ENCODE data around the gene PPP2R2B.

Gene PPP2R2B

DNA sequence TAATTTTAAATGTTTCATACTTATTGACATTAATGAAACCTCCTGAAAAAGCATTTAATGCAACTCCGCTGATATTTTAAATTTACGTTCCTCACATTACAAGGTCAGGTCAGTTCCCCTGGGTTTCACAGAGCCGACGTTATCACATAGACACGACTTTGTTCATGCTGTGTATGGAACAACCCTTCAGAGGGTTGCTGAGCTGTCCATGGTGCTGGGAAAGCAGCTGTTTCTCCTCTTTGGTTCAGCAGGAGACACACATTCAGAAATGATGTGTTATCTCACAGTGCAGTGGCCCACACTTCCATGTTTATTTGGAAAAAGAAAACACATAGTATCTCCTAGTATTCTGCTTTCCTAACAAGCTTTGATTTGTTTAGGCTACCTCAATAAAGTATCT, 53.5 kb downstream of the PPP2R2B start:
- no peak for DNase-seq (ENCODE audit: low spot score)

DNA sequence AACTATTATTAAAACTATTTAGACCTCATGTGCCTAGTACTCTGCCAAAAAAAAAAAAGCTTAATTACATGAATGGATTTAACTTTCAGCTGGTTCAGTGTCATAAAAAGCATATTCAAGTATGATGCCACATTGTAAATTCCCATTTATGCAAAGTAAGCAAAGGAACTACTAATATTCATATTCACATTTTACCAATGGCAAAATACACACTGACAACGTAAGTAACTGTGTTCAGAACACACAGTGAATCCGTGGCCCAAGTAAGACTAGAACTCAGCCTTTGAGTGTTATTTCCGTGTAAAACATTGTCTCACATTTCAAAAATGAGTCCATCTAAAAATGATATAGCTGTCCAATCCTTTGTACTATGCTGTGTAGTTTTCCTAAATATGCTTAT, 56.8 kb downstream of the PPP2R2B start:
- DNase-seq (ENCODE audit: low spot score): no peak

DNA sequence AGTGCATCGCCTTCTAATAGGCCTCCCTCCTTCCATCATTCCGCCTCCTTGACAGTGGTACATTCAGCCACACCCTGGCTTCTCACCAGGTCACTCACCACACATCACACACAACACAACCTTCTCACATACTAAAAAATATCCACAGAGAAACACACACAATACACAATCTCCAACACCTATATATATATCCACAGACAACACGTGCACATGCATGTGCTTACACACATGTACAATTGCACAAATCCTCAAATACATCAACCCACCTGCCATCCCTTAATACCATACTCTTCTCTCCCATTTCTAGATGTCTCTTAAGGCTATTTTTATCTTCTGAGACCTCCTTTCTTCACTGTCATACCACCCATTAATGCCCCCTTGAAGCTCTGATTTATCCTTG, 57.6 kb downstream of the PPP2R2B start:
- DNase-seq (ENCODE audit: low spot score): no peak

DNA sequence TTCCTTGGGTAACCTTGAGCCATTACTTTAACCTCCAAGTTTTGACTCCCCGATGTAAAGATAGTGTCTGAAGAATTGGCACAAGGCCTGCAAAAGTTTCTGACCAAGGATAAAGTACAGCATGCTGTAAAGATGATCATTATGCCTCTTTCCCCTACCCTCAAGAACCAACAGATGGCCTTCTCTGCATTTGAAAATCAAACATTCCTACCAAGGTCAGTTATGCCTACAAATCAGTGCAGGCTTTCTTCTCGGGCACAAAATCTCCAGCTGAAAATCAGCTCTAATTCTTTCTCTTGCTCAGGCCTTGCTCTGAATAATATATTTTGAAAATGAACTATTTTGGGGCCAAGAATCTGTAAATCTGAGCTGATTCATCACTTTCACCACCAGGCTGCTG, 59.7 kb downstream of the PPP2R2B start:
- no peak for DNase-seq (ENCODE audit: low spot score)

DNA sequence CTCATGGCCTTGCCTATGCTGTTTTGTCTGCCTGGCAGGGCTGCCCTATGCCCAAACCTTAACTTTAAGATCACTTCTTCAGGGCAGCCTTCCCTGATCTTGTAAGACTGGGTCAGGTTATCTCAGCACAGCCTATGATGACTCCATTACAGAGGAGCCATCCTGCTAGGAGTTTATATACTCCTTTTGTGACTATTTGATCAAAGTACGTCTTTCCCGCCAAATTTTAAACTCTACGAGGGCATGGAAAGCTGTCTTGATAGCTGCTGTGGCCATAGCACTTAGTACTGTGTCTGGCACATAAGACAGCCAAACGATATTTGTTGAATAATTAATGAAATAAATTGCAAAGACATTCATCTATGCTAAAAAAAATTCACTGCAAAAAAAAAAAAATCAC, 60.6 kb downstream of the PPP2R2B start:
- no peak for DNase-seq (ENCODE audit: low spot score)

DNA sequence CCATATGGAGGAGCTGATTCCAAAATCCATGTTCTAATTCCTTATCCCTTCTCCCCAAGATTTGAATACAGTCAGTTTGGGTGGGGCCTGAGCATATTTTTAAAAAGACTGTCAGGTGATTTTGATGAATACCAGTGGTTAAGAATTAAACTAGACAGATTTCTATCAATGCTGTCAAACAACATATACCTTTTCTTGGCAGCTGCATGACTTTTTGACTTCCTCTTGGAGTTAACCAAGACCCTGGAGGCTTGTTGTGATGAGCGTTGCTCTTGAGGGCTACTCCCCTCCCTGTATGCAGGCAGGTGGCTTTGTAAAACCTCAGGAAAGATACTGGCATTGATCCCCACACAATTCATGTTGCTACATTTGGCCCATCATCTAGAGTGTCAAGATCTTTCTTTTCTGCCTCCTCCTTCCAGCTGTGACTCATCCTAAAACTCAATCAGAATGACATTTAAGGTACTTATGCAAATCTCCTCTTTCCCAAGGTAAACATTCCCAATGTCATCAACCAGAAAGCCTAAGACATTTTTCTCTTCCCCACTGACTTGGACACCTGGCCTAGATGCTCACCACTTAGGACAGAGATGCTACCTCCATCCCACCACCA, 61.7 kb downstream of the PPP2R2B start:
- DNase-seq (ENCODE audit: low spot score): no peak

DNA sequence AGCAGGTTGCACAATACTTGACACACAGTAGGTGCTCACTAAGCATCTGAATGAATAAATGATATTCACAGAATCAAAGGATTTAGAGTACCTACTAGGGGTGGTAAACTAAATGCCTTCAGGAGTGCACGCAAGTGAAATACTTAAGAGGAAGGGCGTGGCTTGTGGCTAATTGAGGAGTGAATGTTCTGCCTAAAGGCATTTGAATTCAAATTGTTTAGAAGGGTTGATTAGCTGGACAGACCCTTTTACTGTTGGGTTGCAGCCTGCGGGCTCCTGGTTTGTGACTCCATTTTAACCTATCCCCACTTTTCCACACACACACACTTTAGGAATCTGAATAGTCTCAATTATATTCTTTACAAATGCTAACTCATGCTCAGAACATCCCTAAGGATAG, 63.1 kb downstream of the PPP2R2B start:
- DNase-seq (ENCODE audit: low spot score): no peak

DNA sequence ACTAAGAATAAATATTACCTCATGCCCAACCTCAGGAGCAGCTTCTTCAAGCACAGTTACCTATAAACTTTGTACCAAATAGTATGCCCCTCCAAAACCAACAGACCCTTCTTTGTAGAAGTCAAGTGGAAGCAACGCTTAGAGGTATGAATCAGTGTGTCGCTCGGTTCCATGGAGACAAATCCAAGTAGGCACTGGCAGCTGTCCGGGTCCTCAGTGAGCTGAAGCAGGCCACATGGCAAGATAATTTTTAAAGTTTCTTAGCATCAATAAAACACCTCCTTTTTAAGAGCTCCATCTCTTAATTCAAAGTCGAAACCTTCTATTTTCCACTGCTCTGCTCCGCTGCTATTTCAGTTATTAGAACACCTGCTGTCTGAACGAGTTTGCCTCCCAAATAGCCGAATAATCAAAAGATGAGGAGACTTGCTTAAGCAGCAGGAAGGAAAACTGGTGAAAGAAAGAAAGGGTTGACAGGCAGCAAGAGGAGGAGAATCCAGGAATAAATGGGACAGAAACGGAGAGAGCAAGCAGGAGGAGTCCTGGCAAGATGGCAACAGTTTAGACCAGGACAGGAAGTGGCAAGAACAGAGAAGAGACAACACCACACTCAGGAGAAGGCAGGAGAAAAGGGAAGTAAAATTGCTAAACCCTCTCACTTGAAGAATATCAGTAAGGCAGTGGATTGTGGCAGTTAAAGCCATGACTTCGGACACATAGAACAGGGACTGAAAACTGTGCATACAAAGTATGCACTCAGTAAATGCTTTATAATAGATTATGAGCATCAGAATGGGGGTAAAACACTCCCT, 65.0 kb downstream of the PPP2R2B start:
- no peak for DNase-seq (ENCODE audit: low spot score)

DNA sequence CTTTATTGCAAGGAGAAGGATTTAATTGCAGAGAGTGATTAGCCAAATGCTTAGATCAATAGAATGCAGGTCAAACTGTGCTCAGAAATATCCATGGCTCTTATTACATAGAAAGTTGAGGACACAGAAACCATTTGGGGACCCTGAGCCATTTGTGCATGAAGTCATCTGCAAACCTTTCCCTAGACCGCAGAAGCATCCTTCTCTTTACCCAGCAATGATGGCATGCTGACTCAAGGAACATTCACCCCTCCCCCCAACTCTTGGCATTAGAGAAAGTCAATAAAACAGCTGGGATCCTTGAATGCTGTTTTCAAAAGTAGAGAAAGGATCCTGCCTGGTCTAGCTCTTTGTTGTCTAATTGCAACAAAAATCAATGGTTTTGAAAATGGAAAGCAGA, 73.5 kb downstream of the PPP2R2B start:
- no peak for DNase-seq (ENCODE audit: low spot score)

DNA sequence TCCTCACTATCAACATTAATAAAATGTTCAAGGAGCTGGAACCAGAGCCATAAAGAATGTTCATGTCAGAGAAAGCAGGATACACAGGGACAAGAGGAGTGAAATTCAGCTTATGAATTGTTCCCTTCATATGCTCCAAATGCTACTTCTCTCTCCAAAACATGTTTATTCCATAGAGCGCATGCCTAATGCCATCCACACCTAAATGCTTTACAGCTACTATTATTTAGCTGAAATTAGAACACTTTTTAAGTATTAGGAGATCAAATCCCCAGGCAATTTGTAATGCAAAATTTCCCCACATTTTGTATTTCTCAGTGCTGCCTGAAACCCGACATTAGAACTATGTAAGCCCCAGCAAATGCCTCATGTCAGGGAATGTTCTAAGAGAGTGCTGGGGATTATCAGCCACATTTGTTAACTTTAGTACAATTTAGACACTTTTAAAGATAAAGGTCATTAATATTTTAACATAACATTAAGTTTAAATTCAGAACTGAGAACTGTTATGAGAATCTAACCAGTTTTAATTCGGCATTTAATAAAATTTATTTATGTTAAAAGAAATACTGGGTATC, 75.5 kb downstream of the PPP2R2B start:
- DNase-seq (ENCODE audit: low spot score): no peak

DNA sequence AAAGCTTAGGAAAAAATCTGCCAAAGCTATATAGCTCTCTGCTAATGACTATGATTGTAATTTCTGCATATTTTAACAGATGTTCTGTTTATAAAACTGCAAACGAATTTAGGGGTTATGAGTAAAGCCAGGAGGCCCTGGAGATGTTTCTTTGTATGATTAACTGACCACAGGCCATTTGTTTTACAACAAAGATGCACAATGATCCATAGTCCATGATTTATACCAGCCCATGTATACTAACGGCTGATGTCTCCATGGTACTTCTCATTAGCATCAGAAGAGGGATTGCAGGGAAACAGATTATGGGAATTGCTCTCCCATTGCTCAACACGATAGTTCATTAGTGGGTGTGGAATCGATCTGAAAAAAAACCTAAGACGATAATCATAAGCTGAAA, 78.9 kb downstream of the PPP2R2B start:
- DNase-seq (ENCODE audit: low spot score): no peak

DNA sequence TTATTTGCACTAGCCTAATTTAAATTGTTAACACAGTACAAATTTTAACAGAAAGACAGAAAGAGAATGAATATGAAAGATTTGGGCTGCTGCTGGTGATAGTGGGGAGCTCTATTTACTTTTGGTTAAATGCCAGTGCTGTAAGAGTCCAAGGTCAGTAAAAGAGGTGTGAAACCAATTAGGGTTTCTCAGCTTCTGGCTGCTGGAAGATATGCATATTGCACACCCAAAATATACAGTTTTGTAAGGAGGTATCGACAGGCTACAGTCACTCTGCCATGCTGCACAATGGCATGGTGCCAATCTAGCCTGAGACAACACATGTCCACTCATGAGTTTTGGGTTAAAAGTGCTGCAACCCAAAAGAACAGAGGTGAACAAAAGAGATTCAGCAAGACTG, 79.3 kb downstream of the PPP2R2B start:
- DNase-seq (ENCODE audit: low spot score): no peak

DNA sequence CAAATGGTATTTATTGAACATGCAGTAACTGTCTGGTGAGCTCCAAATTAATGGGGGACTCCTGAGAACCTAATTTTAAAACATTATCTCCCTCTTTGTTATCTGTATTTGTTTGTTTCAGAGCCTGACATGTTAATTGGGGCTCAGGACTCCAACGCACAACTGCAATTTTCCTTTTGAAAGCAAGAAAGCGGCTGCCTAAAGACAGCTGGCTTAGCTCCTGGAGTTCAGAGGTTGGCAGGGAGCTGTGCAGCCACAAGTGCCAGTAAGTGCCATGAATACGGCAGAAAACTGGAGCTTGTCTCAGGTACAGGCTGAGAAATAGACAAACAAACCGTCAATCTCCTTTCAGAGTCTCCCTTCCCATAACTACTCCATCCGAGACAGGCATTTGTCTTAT, 80.9 kb downstream of the PPP2R2B start:
- DNase-seq (ENCODE audit: low spot score): no peak

DNA sequence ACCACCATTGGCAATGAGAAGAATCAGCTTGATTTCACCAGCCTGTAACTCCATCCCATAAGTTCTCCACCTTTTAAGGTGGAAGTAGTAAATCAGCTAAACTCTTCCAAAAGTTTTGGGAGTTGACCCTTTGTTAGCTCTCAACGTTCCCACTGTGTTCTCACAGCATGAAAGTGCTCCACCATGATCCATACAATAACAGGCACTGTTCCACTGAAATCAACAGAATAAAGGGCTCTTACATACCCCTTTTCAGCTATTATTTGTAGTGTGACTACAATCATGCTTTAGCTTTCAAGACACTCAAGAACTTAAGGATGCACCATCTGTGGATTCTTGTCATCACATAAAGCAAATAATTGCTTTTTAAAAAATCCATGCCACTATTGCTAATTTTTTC, 81.6 kb downstream of the PPP2R2B start:
- no peak for DNase-seq (ENCODE audit: low spot score)

DNA sequence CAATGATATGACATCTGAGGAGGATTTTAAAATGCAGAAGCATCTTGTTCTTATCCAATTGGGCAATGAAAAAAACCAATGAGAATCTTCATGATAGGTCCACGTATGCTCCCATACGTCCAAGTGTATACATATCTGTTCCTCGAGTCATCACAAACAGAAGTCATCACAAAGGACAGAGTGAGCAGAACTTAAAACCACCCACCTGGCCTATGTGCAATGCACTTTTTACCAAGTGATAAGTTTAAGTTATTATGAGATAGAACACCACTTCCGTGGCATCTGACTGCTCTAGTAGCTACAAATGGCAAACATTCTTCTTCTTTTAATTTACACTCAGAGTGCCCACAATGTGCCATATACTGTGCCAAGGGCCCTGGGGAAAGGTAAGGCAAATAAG, 82.4 kb downstream of the PPP2R2B start:
- no peak for DNase-seq (ENCODE audit: low spot score)

DNA sequence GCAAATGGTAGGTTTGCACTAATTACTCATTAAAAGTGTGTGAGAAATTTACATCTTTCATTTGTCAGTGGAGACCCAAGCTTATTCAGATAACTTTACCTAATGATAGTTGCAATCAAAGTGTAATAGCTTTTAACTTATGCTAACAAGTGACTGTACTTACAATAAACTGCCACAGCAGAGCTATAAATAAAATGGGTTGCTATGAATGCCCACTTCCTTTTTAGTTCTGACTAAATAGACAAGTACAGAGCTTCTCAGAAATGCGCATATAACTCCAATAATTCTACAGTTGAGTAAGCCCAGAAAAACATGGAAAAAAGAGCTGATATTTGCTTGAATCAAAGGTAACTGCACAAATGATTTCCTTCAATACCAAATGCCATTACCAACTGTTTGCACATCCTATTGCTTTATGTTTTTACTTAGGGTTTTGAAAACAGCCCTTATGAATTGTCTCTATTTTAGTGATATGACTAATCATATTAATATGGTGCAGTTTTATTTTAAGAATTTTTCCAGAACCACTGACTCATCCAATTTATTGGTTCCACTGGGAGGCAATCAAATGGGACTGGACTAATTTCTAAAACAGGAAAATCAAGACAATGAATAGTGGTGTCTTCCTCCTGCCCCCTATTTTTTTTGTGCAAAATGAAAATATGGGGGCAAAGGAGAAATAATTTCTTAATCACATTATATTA, 84.1 kb downstream of the PPP2R2B start:
- DNase-seq (ENCODE audit: low spot score): no peak

DNA sequence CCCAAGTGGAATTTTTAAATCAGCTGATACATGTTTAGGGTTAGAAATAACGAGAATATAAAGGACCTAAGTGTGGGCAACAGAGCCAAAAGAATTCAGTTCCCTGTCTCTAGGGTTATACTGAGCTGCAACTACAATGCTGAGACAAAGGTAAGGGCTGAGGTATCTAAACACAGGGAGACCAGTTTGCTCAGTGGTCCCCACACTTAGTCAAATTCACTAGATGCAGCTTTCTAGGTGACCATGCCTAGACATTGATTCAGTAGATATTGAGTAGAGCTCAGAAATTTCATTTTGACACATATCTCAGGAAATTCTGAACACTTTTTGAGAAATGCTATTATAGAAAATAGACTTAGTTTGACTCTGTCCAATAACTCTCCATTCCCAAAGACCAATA, 84.8 kb downstream of the PPP2R2B start:
- DNase-seq (ENCODE audit: low spot score): no peak

DNA sequence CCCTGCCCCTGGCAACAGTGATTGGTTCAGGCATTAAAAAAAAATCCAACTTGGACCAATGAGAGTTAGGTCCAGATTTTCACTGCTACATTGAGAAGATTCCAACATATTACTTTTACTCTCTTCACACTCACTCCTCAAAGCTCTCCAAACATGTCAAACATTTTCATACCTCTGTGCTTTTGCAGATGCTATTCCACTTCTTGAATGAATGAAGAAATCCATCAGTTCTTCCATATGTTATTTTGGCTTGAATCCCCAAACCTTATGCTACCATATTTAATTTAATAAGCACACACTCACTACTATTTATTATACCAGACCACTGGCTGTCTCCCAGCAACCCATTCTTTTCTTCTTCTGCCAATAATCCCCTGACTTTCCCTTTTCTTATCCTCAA, 87.1 kb downstream of the PPP2R2B start:
- no peak for DNase-seq (ENCODE audit: low spot score)

DNA sequence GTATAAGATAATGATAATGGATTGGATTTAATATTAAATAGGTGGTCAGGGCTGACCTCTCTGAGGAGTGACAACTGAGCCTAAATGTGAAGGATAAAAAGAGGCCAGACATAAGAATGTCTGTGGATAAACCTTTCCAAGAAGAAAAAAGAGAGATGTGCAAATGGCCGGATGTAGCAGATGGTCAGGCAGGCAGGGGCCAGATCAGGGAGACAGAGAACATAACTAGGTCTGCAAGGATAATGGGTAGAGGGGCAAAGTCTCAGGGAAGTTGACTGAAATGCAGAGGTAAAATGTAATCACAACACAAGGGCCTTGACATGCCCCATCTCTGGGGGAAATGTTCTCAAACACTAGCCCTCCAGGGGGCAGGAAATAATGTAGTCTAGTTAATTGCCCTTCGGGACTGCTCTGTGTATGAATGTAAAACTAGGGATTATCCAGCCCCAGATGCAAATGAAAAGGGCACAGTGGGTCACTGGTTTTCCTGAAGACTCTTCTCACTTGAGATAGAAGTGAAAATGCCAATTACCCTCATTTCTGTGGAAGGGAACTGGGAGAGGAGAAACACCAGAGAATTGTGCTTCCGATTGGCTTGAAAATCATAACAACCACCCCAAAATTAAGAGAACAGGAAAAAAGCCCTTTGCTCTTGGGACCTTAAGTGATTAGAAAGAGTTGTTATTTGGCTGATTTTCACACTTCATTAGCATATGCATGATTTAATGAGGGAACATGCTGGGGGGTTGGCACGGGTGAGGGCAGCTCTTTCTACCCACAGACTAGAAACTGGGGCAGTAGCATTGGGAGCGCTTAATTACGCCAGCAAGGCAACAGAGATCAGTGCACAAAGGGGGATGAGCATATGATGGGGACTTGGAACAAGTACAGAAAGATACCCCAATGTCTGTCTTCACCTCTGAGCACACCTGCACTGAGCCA, 88.6 kb downstream of the PPP2R2B start:
- no peak for DNase-seq (ENCODE audit: low spot score)

DNA sequence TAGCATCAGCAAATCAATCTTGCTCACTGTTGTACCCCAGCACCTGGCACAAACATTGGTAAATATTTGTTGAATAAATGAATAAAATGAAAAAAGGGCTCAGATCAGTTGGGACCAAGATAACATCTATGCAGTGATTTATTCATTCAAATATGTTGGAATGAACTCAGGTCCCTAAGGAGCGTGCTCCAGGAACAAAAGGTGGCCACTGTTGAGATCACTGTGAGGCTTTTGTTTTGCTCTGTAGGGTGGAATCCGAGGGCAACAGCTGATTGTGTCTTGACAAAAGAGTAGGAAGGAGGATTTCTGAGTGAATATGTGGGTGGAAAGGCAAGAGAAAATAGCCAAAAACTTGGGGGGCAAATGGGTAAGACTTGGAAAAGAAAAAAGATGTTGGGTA, 89.7 kb downstream of the PPP2R2B start:
- no peak for DNase-seq (ENCODE audit: low spot score)

DNA sequence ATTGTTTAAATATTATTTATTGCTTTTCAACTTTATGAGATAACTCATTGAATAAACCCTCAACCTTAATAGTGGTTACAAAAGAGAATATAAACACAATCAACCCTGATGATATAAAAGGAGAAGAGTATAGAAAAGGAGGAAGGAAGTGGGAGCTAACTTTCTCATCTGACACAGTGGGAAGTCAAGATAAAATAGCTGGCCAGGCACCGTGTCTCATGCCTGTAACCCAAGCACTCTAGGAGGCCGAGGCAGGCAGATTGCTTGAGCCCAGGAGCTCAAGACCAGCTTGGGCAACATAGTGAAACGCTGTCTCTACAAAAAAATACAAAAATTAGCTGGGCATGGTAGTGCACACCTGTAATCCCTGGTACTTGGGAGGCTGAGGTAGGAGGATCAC, 93.5 kb downstream of the PPP2R2B start:
- DNase-seq (ENCODE audit: low spot score): no peak

DNA sequence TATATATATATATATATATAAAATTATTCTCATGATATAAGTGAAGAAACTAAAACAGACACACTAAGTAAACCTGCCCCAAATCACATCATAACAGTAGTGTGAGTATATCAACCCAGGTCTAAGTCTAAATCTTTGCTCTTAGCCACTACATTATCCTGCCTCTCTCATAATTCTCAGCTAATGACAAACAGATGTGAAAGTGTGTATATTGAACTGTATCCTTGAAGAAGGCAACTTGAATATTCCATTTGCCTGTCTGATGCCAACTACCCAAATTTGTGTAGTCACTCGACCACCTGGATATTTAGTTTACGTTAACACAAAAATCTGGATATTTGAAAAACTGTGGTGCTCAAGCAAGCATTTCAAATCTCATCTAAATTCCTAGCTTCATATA, 97.4 kb downstream of the PPP2R2B start:
- DNase-seq (ENCODE audit: low spot score): no peak

Data from AG08395 (cell line).